ENCODE measurements around the gene CD81.
"Not testable (repeated sequence)": the region's sequence is repeated elsewhere in the genome, so short reads cannot be mapped to it uniquely, and the experiment has no call there.

The CD81 gene

DNA sequence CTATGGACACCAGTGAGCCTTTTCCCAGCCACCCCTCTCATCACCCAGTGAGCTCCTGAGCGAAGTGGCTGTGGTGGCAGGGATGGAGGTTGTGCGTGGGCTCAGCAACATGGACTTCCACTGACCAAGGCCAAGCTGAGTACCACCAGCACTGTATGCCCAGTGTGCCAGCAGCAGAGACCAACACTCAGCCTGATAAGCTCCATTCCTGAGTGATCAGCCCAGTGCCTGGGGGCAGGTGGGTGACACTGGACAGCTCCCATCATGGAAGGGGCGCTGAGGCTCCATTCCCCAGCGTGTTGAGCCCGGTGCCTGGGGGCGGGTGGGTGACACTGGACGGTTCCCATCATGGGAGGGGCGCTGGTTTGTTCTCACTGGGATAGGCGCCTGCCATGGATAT is 17.6 kb upstream of the CD81 start:
- no peak for TF ChIP-seq CTCF (conservative IDR thresholded peaks at IDR 0.05; ENCODE audit: low read depth, low read length)
- H3K4me3 ChIP-seq (ENCODE audit: low read depth, low read length) = no peak overlapping the region
- no peak for DNase-seq (ENCODE audit: low read depth)

- no peak for DNase-seq (ENCODE audit: low read depth)
- no peak overlapping the region for H3K4me3 ChIP-seq (ENCODE audit: low read depth, low read length)
- no peak for TF ChIP-seq CTCF (conservative IDR thresholded peaks at IDR 0.05; ENCODE audit: low read depth, low read length)
Observed at GRCh38 chr11:2360081-2360642, 16.9 kb upstream of the CD81 start.

- DNase-seq (ENCODE audit: low read depth) = no peak
- no peak for TF ChIP-seq CTCF (conservative IDR thresholded peaks at IDR 0.05; ENCODE audit: low read depth, low read length)
- no peak overlapping the region for H3K4me3 ChIP-seq (ENCODE audit: low read depth, low read length)
Observed at GRCh38 chr11:2361565-2361964, 15.5 kb upstream of the CD81 start.

DNA sequence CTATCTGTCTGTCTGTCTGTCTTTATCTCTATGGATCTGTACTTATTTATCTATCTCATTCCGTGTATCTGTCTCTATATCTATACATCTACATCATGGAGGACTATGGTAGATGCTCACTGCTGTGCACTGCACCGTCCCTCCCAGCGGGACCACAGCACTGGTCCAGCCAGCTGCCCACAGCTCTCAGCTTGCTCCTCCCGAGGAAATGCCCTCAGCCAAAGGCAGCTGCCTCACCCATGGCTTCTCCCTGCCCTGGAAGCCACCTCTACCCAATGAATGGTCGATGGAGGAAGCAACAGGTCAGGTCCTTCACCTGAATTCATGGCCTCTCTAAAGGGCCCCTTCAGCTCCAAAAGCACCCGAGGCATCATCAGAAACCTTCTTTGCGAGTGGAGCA is 14.7 kb upstream of the CD81 start:
- TF ChIP-seq CTCF (conservative IDR thresholded peaks at IDR 0.05; ENCODE audit: low read depth, low read length) = no peak

GRCh38 chr11:2363130-2363529 is 14.0 kb upstream of the CD81 start:
- no peak for DNase-seq (ENCODE audit: low read depth)
- no peak overlapping the region for H3K4me3 ChIP-seq (ENCODE audit: low read depth, low read length)
- TF ChIP-seq CTCF (conservative IDR thresholded peaks at IDR 0.05; ENCODE audit: low read depth, low read length) = no peak

More for the DNA sequence above, 14.7 kb upstream of the CD81 start:
- DNase-seq (ENCODE audit: low read depth) = no peak
- H3K4me3 ChIP-seq (ENCODE audit: low read depth, low read length) = no peak overlapping the region

GRCh38 chr11:2363577-2364370 is 13.3 kb upstream of the CD81 start:
- no peak for TF ChIP-seq CTCF (conservative IDR thresholded peaks at IDR 0.05; ENCODE audit: low read depth, low read length)
- DNase-seq (ENCODE audit: low read depth) = no peak
- H3K4me3 ChIP-seq (ENCODE audit: low read depth, low read length) = no peak overlapping the region

DNA sequence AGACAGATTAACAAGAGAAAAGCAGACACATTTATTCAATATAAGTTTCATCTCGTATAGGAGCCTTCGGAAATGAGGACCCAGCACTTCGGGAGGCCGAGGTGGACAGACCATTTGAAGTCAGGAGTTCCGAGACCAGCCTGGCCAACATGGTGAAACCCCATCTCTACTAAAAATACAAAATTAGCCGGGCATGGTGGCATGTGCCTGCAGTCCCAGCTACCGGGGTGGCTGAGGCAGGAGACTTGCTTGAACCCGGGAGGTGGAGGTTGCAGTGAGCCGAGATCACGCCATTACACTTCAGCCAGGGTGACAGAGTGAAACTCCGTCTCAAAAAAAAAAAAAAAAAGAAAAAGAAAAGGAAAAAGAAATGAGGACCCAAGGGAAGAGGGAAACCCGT is 12.7 kb upstream of the CD81 start:
- DNase-seq (ENCODE audit: low read depth); H3K4me3 ChIP-seq (ENCODE audit: low read depth, low read length): not testable (repeated sequence)

Measured in choroid plexus epithelial cell (primary cell).